Activated naive CD4-positive, alpha-beta T cell treated with Interleukin-2 at 50 U/mL for 16 hours (primary cell): ENCODE measurements around the gene PRCP.

Experiments used
- DNase-seq: peaks from one replicate; pipeline ENCODE4 v3.0.0-alpha.2; 2020

Gene PRCP

DNA sequence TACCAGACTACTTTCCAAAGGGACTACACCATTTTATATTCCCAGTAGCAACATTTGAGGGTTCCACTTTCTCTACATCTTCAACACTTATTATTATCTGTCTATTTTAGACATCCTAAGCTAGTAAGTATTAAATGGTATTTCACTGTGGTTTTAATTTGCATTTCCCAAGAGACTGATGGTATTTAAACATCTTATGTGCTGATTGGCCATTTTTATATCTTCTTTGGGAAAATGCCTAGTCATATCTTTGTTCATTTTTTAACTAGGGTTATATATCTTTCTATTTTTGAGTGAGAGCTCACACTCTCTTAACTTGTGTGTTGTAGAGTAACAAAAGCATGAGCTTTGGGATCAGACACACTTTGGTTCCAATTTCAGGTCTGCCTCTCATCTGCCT lies 73.7 kb downstream of the PRCP start:
- DNase-seq: no peak

DNA sequence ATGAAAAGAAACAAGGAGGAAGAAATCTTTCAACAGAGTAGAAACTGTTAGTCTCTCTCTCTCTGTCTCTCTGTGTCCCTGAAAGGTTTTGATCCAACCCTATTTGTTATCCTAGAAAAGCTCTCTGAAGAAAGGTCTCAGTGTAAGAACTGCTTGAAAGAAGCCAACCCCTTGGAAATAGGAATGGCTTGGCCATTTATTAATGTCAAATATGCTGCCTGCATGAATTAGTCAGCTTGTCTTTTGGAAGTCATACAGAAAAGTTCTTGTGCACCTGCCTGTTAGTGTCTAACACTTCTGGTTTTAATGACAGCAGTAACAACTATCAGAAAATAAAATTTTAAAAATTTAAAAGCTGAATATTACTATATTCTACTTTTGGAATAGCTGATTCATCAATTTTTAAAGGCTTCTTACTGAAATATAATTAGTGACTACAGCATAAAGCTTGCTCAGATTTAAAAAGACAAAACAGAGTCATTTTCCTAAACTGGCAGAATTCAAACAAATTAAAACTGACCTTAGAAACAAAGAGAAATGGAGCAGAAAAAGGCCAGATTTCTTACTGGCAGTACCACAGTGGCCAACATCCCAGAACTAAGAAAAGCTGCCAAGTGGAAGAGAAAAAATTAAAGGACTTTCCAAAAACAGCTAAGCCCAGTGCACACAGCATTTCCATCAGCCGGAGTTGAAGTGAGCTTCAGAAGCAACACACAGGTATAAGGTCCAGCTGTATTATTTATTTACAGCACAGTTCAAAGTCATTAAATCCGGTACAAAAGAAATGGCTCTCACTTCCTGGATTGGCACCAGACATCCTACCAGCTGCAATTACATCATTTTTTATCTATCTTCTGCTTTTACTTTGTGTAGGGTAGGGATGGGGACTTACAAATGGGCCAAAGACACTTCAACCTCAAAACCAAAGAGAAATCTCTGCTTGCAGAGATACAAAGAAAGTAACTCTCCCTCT lies 76.3 kb downstream of the PRCP start:
- no peak for DNase-seq

- no peak for DNase-seq
Observed at GRCh38 chr11:82818409-82819043, 81.7 kb downstream of the PRCP start.

DNA sequence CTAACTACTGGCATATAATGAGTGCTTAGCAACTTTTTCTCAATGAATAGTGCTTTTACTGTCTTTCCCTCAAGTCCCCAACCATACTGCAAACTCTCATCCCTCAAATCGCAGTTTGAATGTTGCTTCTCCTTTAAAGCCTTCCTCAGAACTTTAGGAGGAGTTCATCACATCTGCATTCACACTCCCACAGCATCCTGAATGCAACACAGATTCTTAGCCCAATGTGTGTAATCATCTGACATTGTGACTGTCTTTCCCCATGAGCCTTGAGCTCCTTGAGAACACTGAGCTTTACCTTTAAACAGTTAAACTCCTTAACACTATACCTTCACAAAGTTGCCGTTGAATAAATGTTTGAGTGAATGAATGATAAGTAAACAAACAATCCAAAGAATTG lies 84.8 kb downstream of the PRCP start:
- no peak for DNase-seq

DNA sequence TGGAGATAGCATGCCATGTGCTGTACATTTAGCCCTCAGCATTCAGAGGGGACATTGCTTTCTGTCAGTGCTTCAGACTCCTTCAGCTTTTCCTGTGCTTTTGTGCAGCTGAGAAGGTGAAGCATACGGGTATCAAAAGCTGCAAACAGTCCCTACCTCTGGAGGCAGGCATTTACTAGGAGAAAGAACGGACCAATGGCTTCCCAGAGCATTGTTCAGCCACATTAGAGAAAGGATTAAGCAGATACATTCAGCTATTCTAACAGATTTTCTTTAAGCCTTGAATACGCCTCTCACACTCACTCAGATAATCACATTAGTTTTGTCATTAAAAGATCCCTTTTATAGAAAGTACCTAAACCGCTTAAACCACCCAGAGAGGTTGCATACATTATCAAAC lies 85.9 kb downstream of the PRCP start:
- DNase-seq: no peak

GRCh38 chr11:82811369-82811768 lies 88.9 kb downstream of the PRCP start:
- no peak for DNase-seq

GRCh38 chr11:82810738-82811137 lies 89.5 kb downstream of the PRCP start:
- DNase-seq: no peak

- DNase-seq: no peak
Observed at GRCh38 chr11:82810326-82810725, 89.9 kb downstream of the PRCP start.

GRCh38 chr11:82807646-82808045 lies 92.6 kb downstream of the PRCP start:
- DNase-seq: no peak

DNA sequence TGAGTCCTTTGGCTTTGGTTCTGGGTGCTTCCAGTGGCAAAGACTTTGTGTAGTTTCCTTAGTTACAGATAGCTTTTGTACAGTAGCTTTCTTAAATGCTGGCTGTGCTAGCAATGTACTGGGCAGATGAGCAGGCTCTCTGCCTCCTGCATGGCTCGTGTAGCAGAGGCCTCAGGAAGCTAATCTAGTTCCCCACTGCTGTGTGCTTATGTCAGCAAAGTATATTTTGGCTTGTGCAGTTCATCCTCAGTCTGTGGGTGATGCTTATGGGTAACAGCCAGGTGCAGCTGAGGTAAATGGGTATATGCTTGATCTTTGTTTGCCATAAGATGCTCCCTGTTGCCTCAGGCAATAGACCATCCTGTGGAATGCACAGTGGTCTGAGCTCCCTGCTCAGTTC lies 97.5 kb downstream of the PRCP start:
- no peak for DNase-seq

- DNase-seq: no peak
Observed at GRCh38 chr11:82796998-82797961, 103.0 kb downstream of the PRCP start.

DNA sequence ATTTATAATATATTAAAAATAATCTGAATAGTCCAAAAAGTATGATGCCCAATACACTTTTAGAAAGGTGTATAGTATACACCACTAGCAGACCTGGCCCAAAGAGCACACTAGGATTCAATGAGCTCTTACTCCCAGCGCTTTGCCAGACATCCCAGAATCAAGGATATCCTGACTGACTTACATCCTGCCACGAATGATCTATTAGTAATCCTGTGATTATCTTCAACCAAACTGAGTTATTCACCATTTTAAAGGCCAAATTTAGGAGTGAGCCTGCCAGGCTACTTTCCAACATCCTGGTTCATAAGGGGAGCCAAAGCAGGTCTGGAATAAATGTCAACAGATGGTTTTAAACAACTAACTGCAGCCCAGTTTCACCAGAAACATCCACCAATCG lies 105.7 kb downstream of the PRCP start:
- no peak for DNase-seq

GRCh38 chr11:82792822-82793569 lies 107.2 kb downstream of the PRCP start:
- DNase-seq: no peak

GRCh38 chr11:82792319-82792718 lies 107.9 kb downstream of the PRCP start:
- no peak for DNase-seq

DNA sequence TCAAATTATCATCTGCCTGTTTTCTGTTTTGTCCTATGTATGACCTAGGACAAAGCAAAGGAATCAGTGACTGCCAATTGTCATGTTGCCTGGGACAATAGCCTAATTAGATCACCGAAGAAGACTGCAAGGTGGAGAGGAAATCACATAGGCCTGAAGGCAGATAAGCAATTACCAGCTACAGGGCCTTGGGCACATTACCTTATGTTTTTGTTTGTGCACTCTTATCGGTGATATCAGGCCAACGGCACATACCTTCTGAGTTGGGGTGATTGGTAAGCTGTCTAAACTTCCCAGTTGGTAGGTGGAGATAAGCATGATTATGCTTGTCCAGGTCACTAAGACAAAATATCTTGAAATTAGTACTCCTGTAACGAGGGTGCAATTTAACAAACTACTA lies 108.5 kb downstream of the PRCP start:
- DNase-seq: no peak

GRCh38 chr11:82790723-82791484 lies 109.3 kb downstream of the PRCP start:
- DNase-seq: no peak

DNA sequence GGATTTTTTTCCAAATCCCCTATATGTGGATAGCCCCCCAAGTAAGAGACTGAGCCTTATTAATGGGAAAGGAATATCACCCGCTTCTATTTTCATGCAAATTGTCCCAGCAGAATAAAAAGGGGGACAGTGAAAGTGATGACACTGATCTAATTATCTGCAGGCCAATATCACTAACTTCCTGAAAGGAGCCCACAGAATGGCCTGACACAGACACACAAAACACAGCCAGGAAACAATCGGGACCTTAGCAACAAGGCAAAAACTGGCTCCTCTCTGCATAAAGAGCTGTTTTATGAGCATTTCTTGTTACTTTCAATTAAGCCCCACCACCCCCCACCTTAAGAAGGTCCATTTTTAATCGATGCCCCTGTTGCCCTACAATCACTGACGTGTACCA lies 112.2 kb downstream of the PRCP start:
- DNase-seq: no peak

GRCh38 chr11:82786836-82787235 lies 113.4 kb downstream of the PRCP start:
- no peak for DNase-seq

- no peak for DNase-seq
Observed at GRCh38 chr11:82786001-82786400, 114.2 kb downstream of the PRCP start.

DNA sequence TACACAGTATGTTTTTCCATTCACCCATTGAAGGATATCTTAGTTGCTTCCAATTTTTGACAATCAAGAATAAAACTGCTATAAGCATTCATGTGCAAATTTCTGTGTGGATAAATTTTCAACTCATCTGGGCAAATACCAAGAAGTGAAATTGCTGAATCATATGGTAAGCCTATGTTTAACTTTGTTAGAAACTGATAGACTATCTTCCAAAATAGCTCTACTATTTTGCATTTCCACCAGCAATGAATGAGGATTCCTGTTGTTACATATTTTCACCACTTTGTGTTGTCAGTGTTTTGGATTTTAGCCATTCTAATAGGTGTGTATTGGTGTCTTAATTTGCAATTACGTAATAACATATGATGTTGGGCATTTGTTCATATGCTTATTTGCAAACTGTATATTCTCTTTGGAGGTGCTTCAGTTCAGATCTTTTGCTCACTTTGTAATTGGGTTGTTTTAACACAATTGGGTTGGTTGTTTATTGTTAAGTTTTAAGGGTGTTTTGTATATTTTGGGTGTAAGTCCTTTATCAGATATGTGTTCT lies 117.3 kb downstream of the PRCP start:
- DNase-seq: no peak

GRCh38 chr11:82778776-82779175 lies 121.5 kb downstream of the PRCP start:
- DNase-seq: no peak
